Measurements from ENCODE around the gene TRIM71.
A peak's percentile ranks its signal among the peaks of the same experiment; 100 is the strongest.

The TRIM71 gene

DNA sequence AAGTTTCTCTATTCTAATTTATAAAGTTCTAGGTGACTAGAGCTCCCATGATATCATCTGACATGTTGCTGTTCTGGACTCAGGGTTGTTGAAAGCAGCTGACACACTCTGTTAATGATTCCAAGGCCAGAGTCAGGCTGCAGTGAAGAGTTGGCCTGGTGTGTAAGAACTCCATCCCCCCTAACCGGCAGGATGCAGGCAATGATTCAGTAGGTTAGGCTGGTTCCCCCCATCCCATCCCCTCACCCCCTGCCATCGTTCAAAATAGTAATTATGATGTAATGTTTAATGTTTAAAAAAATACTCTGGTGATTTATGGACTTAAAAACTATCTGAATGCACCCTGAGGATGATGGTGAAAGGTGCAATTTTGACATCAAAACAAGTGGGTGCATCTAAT lies 4.6 kb upstream of the TRIM71 start:
- DNase-seq (ENCODE audit: low read depth in 1 of 2, low spot score in 1 of 2): no peak
- no peak for TF ChIP-seq JUND (IDR thresholded peaks at IDR 0.05; ENCODE audit: low read depth)
- in situ Hi-C loops (cut with HindIII; ENCODE audit: low pct_unique_long_range_greater_than_20kb, low sequenced_read_pairs): no loop called here

DNA sequence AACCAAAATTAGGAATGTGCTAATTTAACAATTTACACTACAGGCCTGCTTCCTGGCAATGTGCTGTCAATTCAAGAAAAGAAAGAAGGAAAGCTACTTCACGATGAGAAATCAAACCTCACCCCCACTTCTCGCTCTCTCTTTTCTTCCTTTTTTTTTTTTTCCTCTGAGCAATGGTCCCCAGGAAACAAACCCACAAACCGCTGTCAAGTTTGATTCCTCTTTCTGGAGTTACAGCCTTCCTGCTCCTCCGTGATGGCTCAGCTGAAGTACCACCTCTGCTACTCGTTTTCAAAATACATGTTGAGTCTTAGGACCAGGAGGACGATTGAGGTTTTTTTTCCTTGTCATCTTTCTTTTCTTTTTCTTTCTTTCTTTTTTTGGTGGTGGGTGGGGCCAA lies 3.4 kb upstream of the TRIM71 start:
- TF ChIP-seq JUND (IDR thresholded peaks at IDR 0.05; ENCODE audit: low read depth): no peak
- DNase-seq (ENCODE audit: low read depth in 1 of 2, low spot score in 1 of 2): no peak
- in situ Hi-C loops (cut with HindIII; ENCODE audit: low pct_unique_long_range_greater_than_20kb, low sequenced_read_pairs): no loop called here

DNA sequence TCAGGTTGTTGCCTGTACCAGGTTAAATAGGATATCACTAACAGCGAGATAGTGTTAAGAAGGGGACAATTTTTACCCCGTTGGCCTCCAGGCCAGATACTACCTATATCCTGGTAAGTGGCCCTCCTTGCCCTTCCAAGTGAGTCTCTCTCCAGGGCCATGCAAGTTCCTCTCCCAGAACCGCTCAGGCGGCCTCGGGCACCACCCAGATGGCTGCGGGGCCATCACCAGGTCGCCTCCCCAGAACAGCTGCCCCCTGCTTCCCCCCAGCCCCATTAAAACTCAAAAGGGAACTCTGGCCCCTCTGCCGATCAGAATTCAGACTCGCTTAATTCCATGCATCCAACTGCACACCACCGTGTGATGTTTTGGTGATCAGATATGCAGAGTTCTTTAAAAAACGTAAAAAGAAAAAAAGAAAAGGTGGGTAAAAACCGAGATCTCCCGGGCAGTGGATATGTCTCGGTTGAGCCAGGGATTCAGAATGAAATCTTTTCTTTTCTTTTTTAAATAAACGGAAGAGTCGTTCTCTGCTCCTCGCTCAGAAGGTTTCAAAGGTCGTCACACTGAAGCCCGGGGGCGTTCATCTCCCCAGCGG lies 1.9 kb upstream of the TRIM71 start:
- DNase-seq (ENCODE audit: low read depth in 1 of 2, low spot score in 1 of 2): no peak
- in situ Hi-C loops (cut with HindIII; ENCODE audit: low pct_unique_long_range_greater_than_20kb, low sequenced_read_pairs): no loop called here

DNA sequence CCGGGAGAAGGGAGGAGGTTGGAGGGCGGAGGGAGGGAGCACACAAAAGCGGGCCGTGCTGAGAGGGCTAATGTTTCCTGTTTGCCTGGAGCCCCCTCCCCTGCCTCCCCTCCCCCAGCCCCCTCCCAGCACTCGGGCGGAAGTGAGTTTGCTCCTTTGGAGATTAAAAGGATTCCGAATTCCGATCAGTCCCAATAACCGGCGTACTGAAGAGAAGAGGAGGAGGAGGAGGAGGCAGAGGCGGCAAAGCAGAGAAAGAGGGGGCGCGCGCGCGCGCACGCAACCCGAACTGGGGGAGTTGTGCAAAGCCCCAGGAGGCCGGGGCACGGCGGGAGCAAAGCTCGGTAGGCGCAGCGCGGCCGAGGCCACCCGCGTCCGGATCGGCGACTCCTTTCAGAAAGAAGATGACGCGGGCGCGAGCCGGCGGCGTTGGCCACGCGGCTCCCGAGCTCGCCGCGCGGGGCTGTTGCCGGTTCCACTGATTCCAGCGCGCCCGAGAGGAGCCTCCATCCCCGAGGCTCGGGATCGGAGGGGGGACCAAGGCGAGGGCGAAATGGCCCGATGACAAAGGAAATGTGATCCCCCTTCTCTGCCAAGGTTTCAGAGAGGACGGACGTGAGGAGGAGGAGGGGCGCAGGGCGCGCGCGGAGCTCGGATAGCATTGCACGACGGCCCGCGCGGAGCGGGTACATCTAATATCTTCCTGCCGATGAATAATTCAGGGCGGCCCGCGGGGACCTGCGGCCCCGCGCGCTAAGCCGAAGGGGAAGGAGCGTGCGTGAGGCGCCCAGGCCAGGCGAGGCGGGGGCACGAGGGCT lies 1.1 kb upstream of the TRIM71 start:
- no peak for TF ChIP-seq JUND (IDR thresholded peaks at IDR 0.05; ENCODE audit: low read depth)
- in situ Hi-C loops (cut with HindIII; ENCODE audit: low pct_unique_long_range_greater_than_20kb, low sequenced_read_pairs): no loop called here
- DNase-seq (ENCODE audit: low read depth in 1 of 2, low spot score in 1 of 2): no peak

More for the DNA sequence above, 1.9 kb upstream of the TRIM71 start:
- TF ChIP-seq JUND (IDR thresholded peaks at IDR 0.05; ENCODE audit: low read depth): no peak

DNA sequence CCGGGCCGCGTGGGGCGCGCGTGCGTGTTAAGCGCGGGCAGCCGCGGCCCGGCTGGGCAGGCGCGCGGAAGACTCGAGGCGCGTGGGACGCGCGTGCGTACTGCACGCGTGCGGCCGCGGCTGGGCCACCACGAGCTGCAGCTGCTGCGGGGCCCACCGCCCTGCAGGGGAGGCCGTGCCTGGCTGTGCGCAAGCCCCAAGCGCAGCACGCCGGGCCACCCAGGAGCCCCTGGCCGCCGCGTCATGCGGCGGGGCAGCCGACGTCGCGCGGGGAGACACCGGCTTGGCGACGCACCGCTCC lies 590 bp upstream of the TRIM71 start:
- in situ Hi-C loops (cut with HindIII; ENCODE audit: low pct_unique_long_range_greater_than_20kb, low sequenced_read_pairs): no loop called here
- DNase-seq (ENCODE audit: low read depth in 1 of 2, low spot score in 1 of 2): no peak
- TF ChIP-seq JUND (IDR thresholded peaks at IDR 0.05; ENCODE audit: low read depth): no peak

DNA sequence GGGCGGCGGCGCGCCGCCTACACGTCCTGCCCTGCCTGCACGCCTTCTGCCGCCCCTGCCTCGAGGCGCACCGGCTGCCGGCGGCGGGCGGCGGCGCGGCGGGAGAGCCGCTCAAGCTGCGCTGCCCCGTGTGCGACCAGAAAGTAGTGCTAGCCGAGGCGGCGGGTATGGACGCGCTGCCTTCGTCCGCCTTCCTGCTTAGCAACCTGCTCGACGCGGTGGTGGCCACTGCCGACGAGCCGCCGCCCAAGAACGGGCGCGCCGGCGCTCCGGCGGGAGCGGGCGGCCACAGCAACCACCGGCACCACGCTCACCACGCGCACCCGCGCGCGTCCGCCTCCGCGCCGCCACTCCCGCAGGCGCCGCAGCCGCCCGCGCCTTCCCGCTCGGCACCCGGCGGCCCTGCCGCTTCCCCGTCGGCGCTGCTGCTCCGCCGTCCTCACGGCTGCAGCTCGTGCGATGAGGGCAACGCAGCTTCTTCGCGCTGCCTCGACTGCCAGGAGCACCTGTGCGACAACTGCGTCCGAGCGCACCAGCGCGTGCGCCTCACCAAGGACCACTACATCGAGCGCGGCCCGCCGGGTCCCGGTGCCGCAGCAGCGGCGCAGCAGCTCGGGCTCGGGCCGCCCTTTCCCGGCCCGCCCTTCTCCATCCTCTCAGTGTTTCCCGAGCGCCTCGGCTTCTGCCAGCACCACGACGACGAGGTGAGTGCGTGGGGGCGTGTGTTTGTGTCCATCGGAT lies 602 bp downstream of the TRIM71 start:
- no peak for TF ChIP-seq JUND (IDR thresholded peaks at IDR 0.05; ENCODE audit: low read depth)
- no peak for DNase-seq (ENCODE audit: low read depth in 1 of 2, low spot score in 1 of 2)
- in situ Hi-C loops (cut with HindIII; ENCODE audit: low pct_unique_long_range_greater_than_20kb, low sequenced_read_pairs): no loop called here

DNA sequence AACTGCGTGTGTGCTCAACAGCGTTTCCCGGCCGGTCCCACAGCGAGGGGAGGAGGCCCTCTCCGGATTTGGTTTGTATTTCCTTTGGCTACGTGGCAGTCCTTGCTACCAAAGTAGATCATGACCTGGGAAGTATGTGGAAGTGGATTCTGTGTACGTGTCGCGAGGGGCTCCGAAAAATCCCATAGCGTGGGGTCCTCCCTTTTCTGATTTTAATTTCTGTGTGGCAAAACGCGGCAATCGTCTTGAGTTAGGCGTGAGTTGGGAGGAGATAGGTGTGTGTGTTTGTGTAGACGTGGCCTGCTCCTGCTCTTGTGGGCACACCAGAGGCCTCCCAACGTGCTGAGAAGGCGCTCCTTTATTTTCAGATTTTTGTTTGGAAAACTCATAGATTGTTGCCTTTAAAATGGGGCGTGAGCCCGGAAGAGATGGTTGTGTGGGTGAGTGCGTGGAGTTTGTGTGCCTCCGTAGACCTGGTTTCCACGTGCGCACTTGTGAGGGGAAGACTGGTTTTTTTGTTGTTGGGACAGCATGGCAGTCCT lies 1.2 kb downstream of the TRIM71 start:
- no peak for DNase-seq (ENCODE audit: low read depth in 1 of 2, low spot score in 1 of 2)
- in situ Hi-C loops (cut with HindIII; ENCODE audit: low pct_unique_long_range_greater_than_20kb, low sequenced_read_pairs): no loop called here
- no peak for TF ChIP-seq JUND (IDR thresholded peaks at IDR 0.05; ENCODE audit: low read depth)

DNA sequence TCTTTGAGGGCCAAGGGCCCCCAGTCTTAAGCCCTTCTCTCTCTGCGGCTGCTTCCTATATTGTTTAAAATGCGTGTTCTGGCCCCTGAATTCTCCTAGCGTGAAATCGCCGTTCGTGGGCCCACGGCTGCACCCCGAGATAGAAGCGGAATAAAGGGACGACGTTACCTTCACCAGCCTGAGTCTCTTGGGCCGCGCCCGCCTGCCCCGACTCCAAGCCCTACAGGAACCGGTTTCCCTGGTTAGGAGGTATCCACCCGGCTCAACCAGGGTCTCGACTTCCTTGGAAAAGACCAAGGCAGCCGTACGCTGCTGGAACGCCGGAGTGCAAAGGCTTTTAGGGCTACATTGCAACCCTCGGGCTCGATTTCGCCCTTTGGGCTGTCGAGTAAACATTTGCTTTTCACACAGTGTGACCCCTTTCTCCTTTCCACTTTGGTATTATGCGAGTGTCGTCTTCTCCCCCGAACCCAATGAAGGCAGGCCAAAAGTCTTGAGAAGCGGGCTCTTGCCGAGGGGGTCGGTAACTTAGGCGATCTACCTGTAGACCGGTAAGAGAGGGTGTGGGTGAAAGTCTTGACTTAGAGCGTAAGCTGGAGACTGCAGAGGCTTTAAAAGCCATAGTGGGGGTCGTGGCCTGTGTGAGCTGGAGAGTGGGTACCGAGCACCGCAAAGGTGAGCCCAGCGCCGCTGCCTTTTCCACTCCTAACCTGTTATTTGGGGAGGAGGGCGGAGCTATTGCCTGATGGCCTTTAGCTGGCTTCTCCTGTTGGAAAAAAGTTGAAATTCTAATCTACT lies 2.0 kb downstream of the TRIM71 start:
- in situ Hi-C loops (cut with HindIII; ENCODE audit: low pct_unique_long_range_greater_than_20kb, low sequenced_read_pairs): no loop called here
- no peak for TF ChIP-seq JUND (IDR thresholded peaks at IDR 0.05; ENCODE audit: low read depth)

DNA sequence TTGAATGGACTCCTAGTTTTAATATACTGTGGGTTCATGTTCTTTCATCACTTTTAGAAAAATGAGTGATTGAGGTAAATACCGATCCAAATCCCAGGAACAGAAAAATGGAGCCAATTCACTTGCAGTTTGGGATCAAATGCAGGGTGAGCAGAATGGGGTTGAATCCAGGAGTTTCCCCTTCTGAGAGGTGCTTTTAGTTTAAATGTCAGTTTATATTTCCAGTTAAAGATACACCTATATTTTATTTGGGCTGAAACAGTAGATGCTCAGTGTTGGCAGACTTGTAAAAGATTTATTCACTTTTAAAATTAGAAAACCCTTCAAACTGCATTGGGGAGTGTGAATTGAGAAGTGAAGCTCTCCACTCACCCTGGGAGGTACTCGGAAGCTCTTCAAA lies 2.6 kb downstream of the TRIM71 start:
- DNase-seq (ENCODE audit: low read depth in 1 of 2, low spot score in 1 of 2): peak in 1 of 2 experiments; percentile 35
- in situ Hi-C loops (cut with HindIII; ENCODE audit: low pct_unique_long_range_greater_than_20kb, low sequenced_read_pairs): no loop called here
- TF ChIP-seq JUND (IDR thresholded peaks at IDR 0.05; ENCODE audit: low read depth): no peak

More for the DNA sequence above, 2.0 kb downstream of the TRIM71 start:
- DNase-seq (ENCODE audit: low read depth in 1 of 2, low spot score in 1 of 2): no peak

DNA sequence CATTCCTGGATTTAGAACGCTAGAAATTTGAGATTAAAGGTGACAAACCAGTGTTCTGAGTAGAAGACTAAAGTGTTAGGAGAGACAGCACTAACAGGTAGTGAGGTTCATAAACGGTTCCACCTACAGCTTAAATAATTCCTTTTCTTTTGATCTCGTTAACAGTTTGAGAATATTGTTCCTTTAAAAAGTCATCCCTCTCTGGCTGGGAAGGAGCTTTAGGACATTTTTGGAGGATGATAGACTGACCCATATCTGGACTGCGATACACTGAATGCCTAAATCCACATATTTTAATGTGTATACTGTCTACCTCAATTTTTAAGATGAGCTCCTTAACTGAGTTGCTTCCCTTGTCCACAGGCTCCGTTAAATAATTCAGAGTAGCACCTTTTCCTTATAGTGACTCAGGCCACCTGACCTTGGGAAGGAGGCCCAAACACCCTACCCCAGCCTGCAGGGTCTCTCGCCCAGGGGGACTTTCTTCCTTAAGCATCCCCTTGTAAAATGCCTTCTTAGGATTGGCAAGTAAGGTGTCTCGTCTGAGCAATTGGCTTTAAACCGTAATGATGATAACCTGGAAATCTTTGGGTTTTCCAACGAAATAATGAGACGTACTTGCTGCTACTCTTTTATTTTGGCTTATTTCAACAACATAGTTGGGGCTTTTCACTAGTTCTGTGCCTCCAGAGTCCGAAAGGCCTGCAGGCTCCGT lies 3.3 kb downstream of the TRIM71 start:
- in situ Hi-C loops (cut with HindIII; ENCODE audit: low pct_unique_long_range_greater_than_20kb, low sequenced_read_pairs): no loop called here
- TF ChIP-seq JUND (IDR thresholded peaks at IDR 0.05; ENCODE audit: low read depth): no peak
- peak in 1 of 2 experiments; percentile 35 for DNase-seq (ENCODE audit: low read depth in 1 of 2, low spot score in 1 of 2)

DNA sequence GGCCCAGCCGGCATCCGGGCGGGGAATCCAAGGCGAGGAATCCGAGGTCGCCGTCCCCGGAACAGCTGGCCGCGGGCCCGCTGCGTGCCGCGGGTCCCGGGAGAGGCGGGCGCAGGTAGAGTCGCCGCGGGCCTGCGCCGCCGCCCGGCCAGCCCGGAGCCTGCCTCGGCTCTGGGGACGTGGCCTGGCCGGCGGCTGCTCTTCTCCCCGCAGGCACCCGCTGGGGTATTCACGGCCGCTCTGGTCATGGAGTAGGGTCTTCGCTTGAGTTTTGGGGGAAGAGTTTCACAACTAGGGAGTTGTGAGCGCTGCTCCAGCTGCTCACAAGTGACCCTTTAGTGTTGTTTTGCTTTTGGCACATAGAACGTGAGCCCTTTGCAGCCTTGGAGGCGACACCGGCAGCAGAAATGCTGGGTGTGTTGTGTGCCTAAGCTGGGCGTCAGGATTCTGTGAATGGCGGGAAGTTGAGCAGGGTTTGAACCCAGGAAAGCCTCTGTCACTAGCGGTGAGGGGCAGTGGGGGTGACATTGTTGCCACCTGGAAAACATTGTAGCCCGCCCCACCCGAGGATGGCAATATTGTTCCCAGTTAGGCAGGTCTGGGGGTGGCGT lies 4.0 kb downstream of the TRIM71 start:
- no peak for DNase-seq (ENCODE audit: low read depth in 1 of 2, low spot score in 1 of 2)
- TF ChIP-seq JUND (IDR thresholded peaks at IDR 0.05; ENCODE audit: low read depth): no peak
- in situ Hi-C loops (cut with HindIII; ENCODE audit: low pct_unique_long_range_greater_than_20kb, low sequenced_read_pairs): no loop called here

All from T47D (cell line).